ENCODE measurements around the gene SBF1.

DNA sequence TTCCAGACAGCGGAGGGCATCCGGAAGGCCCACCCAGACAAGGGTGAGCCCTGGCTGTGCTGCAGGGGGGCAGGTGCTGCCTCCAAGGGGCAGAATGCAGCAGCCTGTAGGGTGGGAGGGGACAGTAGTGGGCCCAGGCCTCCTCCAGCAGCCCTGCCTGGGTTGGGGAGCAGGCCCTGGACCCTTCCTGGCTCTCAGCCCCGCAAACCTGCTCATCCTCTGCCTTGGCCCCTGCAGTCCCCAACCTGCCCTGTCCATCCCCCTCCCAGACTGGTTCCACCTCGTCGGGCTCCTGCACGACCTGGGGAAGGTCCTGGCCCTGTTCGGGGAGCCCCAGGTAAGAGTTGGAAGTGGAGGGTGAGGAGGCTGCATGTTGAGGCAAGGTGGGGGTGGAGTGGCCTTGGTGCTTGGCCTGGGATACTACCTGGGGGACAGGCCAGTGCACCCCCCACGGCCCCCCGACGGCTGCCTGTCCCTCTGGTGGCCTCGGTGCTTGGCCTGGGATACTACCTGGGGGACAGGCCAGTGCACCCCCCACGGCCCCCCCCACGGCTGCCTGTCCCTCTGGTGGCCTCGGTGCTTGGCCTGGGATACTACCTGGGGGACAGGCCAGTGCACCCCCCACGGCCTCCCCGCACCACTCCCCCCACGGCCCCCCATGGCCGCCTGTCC lies 13.3 kb upstream of the SBF1 start:
- no peak for TF ChIP-seq EP300 (IDR thresholded peaks at IDR 0.05)
- TF ChIP-seq, protein P1, sequence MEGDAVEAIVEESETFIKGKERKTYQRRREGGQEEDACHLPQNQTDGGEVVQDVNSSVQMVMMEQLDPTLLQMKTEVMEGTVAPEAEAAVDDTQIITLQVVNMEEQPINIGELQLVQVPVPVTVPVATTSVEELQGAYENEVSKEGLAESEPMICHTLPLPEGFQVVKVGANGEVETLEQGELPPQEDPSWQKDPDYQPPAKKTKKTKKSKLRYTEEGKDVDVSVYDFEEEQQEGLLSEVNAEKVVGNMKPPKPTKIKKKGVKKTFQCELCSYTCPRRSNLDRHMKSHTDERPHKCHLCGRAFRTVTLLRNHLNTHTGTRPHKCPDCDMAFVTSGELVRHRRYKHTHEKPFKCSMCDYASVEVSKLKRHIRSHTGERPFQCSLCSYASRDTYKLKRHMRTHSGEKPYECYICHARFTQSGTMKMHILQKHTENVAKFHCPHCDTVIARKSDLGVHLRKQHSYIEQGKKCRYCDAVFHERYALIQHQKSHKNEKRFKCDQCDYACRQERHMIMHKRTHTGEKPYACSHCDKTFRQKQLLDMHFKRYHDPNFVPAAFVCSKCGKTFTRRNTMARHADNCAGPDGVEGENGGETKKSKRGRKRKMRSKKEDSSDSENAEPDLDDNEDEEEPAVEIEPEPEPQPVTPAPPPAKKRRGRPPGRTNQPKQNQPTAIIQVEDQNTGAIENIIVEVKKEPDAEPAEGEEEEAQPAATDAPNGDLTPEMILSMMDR (IDR thresholded peaks at IDR 0.05): no peak
